Activated T-helper 17 cell treated with anti-CD3 and anti-CD28 coated beads, Interleukin-2, amount 50 U/mL, for 72 hours (primary cell): ENCODE results near the gene SLC4A9. TPM values are rescaled to one million over a fixed set of nuclear protein-coding genes. Genes with fewer than 3 reads are reported as not detected.

Experiments used
- ATAC-seq: fragments of 150-1000 bp; cut with Tn5 transposase; replicated peaks from 2 replicates; pipeline ENCODE4 v1.10.0; 2021; ENCODE audit warnings: mild to moderate bottlenecking, moderate library complexity
- H3K27ac Mint-ChIP-seq: one replicate; pipeline ENCODE4 v1.8.0; 2022; ENCODE audit warnings: mixed read lengths
- H3K27me3 Mint-ChIP-seq: one replicate; pipeline ENCODE4 v1.8.0; 2022; ENCODE audit warnings: mixed read lengths
- H3K36me3 Mint-ChIP-seq: one replicate; pipeline ENCODE4 v1.8.0; 2022; ENCODE audit warnings: low read depth, mild to moderate bottlenecking, mixed read lengths
- H3K4me1 Mint-ChIP-seq: one replicate; pipeline ENCODE4 v1.8.0; 2022; ENCODE audit warnings: mixed read lengths
- H3K4me3 Mint-ChIP-seq: one replicate; pipeline ENCODE4 v1.8.0; 2022; ENCODE audit warnings: mild to moderate bottlenecking, mixed read lengths
- H3K9me3 Mint-ChIP-seq: one replicate; pipeline ENCODE4 v1.8.0; 2022; ENCODE audit warnings: mixed read lengths
- total RNA-seq, 2 donors: library from RNA; stranded (reverse); gene quantifications; one replicate each; pipeline ENCODE4 v1.2.3, GENCODE V29; 2022

SLC4A9 gene
- total RNA-seq, 2 donors from 2014 or later = 0.26 TPM

GRCh38 chr5:140362875-140363630, 3.1 kb downstream of the SLC4A9 start:
- Mint-ChIP-seq H3K36me3 (no peaks in the 10 kb centered on the region), H3K27me3 (no peaks in the 10 kb centered on the region), H3K9me3 (no peaks in the 10 kb centered on the region), H3K4me3 (peak overlapping the region; percentile 80), H3K27ac (peak overlapping the region; percentile 41), H3K4me1 (peaks cover 4% of the 10 kb centered on the region)
- peak; percentile 96 for ATAC-seq

DNA sequence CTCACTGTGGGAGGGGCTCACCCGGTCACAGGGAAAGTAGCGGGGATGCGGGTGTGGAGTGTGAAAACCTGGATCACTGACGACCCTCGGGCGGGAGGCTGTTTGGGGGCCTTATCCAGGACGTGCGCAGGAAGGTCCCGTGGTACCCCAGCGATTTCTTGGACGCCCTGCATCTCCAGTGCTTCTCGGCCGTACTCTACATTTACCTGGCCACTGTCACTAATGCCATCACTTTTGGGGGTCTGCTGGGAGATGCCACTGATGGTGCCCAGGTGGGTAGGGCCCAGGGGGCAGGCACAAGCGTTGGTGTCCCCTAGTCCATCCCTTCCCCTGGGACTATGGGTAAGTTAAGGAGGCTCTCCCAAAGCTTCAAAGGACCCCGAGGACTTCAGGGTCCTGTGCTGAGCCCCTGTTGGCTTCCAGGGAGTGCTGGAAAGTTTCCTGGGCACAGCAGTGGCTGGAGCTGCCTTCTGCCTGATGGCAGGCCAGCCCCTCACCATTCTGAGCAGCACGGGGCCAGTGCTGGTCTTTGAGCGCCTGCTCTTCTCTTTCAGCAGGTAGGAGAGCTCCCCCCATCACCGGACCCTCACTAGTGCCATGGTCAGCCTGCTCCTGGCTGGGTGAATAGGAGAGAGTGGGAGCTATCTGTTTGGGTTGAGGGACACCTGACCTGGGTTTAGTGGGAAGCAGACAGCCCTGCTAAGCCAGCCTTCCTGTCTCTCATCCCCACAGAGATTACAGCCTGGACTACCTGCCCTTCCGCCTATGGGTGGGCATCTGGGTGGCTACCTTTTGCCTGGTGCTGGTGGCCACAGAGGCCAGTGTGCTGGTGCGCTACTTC, 3.9 kb downstream of the SLC4A9 start:
- peak overlapping the region; percentile 41 for H3K27ac Mint-ChIP-seq
- H3K27me3 Mint-ChIP-seq = no peaks in the 10 kb centered on the region
- no peaks in the 10 kb centered on the region for H3K9me3 Mint-ChIP-seq
- no peaks in the 10 kb centered on the region for H3K36me3 Mint-ChIP-seq
- peak overlapping the region; percentile 80 for H3K4me3 Mint-ChIP-seq
- peaks cover 4% of the 10 kb centered on the region for H3K4me1 Mint-ChIP-seq
- ATAC-seq = no peak

DNA sequence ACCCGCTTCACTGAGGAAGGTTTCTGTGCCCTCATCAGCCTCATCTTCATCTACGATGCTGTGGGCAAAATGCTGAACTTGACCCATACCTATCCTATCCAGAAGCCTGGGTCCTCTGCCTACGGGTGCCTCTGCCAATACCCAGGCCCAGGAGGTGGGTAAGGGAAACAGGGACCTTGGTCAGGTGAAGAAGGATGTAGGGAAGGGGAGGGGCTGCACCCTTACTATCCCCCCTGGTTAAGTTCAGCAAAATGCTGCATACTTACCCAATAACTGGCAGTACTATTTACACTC, 4.4 kb downstream of the SLC4A9 start:
- no peak overlapping the region for H3K27ac Mint-ChIP-seq
- H3K4me1 Mint-ChIP-seq = peaks cover 4% of the 10 kb centered on the region

GRCh38 chr5:140365282-140365681, 5.3 kb downstream of the SLC4A9 start:
- Mint-ChIP-seq H3K4me1 (peaks cover 4% of the 10 kb centered on the region), H3K9me3 (no peaks in the 10 kb centered on the region), H3K27me3 (no peaks in the 10 kb centered on the region), H3K4me3 (no peak overlapping the region), H3K27ac (no peak overlapping the region), H3K36me3 (no peaks in the 10 kb centered on the region)
- no peak for ATAC-seq

More for the DNA sequence above, 4.4 kb downstream of the SLC4A9 start:
- H3K27me3 Mint-ChIP-seq = no peaks in the 10 kb centered on the region
- no peaks in the 10 kb centered on the region for H3K9me3 Mint-ChIP-seq
- no peak for ATAC-seq
- no peaks in the 10 kb centered on the region for H3K36me3 Mint-ChIP-seq
- no peak overlapping the region for H3K4me3 Mint-ChIP-seq

DNA sequence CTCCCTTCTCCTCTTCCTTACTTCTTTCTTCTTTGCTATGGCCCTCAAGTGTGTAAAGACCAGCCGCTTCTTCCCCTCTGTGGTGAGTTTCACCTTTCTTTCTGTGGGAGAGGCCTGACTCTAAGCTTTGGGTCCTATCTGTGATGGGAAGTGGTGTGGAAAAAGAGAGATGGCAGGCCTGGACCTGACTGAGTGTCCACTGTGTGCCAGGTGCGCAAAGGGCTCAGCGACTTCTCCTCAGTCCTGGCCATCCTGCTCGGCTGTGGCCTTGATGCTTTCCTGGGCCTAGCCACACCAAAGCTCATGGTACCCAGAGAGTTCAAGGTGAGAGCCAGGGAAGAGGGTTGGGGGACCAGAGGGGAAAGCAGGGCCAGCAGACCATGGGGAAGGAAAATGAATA, 5.9 kb downstream of the SLC4A9 start:
- Mint-ChIP-seq H3K4me1 (peaks cover 4% of the 10 kb centered on the region), H3K9me3 (no peaks in the 10 kb centered on the region), H3K4me3 (no peak overlapping the region), H3K36me3 (no peaks in the 10 kb centered on the region), H3K27me3 (no peaks in the 10 kb centered on the region), H3K27ac (no peak overlapping the region)
- ATAC-seq = no peak

DNA sequence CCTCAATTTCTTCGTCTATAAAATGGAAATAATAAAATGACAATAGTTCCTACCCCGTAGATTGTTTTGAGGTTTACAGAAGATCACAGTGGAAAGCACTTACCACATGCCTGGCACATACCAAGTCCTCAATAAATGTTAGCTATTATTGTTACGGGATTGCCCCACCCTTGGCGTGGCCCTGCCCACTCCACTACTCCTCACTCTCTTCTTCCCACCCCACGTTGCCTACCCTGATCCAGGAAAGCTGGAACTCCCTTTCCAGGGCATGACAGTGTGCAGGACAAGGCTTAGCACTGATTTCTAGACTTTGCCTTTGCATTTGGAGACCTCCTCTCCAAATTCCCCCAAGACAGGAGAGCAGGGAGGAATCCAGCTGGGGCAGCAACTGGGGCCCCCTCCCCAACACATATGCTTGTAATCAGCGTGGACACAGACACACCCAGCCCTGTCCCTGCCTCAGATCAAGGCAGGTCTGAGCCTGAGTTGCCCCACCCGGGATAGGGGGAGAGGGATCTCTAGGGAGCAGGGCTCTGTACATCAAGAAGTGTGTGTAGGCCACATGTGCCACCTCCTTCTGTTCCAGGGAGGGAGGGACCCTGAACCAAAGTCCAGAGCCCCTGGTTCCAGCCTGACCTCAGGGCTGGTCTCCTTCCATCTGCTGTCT, 6.7 kb downstream of the SLC4A9 start:
- no peaks in the 10 kb centered on the region for H3K36me3 Mint-ChIP-seq
- H3K9me3 Mint-ChIP-seq = no peaks in the 10 kb centered on the region
- H3K4me1 Mint-ChIP-seq = peaks cover 4% of the 10 kb centered on the region
- H3K4me3 Mint-ChIP-seq = no peak overlapping the region
- H3K27ac Mint-ChIP-seq = no peak overlapping the region
- H3K27me3 Mint-ChIP-seq = no peaks in the 10 kb centered on the region
- no peak for ATAC-seq

DNA sequence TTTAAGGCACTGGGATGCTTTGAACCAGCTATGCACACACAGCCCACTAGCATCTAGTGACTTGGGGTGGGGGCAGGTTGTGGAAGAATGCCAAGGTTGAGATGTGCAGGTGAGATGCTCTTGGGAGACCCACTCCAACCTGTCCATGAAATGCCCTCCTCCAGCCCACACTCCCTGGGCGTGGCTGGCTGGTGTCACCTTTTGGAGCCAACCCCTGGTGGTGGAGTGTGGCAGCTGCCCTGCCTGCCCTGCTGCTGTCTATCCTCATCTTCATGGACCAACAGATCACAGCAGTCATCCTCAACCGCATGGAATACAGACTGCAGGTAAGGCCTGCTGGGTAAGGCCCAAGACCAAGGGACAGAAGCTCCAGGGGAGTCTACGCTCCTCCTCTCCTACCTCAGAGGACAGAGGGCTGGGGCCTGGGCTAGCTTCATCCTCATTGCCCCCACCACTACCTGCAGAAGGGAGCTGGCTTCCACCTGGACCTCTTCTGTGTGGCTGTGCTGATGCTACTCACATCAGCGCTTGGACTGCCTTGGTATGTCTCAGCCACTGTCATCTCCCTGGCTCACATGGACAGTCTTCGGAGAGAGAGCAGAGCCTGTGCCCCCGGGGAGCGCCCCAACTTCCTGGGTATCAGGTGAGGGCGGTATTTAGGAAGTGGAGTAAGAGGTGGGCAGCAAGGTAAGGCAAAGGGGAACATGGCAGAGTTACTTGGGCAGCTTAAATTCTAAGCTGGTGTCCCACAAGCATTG, 7.4 kb downstream of the SLC4A9 start:
- H3K27ac Mint-ChIP-seq = no peak overlapping the region
- no peaks in the 10 kb centered on the region for H3K9me3 Mint-ChIP-seq
- no peak overlapping the region for H3K4me3 Mint-ChIP-seq
- no peaks in the 10 kb centered on the region for H3K27me3 Mint-ChIP-seq
- no peaks in the 10 kb centered on the region for H3K36me3 Mint-ChIP-seq
- H3K4me1 Mint-ChIP-seq = peaks cover 4% of the 10 kb centered on the region
- no peak for ATAC-seq

GRCh38 chr5:140371356-140372151, 11.6 kb downstream of the SLC4A9 start:
- Mint-ChIP-seq H3K4me1 (peaks cover 4% of the 10 kb centered on the region), H3K36me3 (no peaks in the 10 kb centered on the region), H3K9me3 (no peaks in the 10 kb centered on the region), H3K4me3 (no peak overlapping the region), H3K27ac (no peak overlapping the region), H3K27me3 (no peaks in the 10 kb centered on the region)
- no peak for ATAC-seq

- peak; percentile 64 for ATAC-seq
- no peaks in the 10 kb centered on the region for H3K36me3 Mint-ChIP-seq
- no peaks in the 10 kb centered on the region for H3K9me3 Mint-ChIP-seq
- H3K27me3 Mint-ChIP-seq = no peaks in the 10 kb centered on the region
- peak overlapping the region; percentile 36 for H3K27ac Mint-ChIP-seq
- H3K4me1 Mint-ChIP-seq = peaks cover 4% of the 10 kb centered on the region
- H3K4me3 Mint-ChIP-seq = no peak overlapping the region
These were observed 13.0 kb downstream of the SLC4A9 start for GRCh38 chr5:140372971-140373487.

DNA sequence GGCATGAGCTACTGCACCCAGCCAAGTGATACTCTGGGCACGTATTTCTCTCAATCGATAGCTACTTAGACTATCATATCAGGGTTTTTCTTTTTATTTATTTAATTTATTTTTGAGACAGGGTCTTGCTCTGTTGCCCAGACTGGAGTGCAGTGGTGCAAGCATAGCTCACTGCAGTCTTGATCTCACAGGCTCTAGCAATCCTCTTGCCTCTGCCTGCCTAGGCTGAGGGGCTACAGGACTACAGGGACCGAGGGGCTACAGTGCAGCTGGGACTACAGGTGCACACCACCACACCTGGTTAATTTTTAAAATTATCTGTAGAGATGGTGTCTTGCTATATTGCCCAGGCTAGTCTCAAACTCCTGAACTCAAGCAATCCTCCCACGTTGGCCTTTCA, 21.4 kb downstream of the SLC4A9 start:
- Mint-ChIP-seq H3K9me3 (no peaks in the 10 kb centered on the region), H3K27me3 (no peaks in the 10 kb centered on the region), H3K36me3 (no peaks in the 10 kb centered on the region), H3K4me3 (no peak overlapping the region), H3K27ac (no peak overlapping the region), H3K4me1 (peaks cover 6% of the 10 kb centered on the region)
- ATAC-seq = no peak

DNA sequence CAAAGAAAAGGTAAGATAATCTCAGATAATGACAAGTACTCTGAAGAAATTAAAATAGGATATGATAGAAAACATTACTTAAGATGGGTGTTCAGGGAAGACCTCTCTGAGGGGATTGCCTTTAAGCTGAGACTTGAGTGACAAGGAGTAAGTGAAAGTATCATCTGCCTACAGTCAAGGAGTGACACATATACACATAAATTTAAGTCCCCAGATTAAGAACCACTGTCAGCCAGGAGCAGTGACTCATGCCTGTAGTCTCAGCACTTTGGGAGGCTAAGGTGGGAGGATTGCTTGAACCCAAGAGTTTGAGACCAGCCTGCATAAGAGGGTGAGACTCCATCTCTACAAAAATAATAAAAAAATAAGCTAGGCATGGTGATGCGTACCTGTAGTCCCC, 22.0 kb downstream of the SLC4A9 start:
- Mint-ChIP-seq H3K27me3 (no peaks in the 10 kb centered on the region), H3K9me3 (no peaks in the 10 kb centered on the region), H3K4me3 (no peak overlapping the region), H3K4me1 (peaks cover 6% of the 10 kb centered on the region), H3K27ac (no peak overlapping the region), H3K36me3 (no peaks in the 10 kb centered on the region)
- peak; percentile 99 for ATAC-seq

DNA sequence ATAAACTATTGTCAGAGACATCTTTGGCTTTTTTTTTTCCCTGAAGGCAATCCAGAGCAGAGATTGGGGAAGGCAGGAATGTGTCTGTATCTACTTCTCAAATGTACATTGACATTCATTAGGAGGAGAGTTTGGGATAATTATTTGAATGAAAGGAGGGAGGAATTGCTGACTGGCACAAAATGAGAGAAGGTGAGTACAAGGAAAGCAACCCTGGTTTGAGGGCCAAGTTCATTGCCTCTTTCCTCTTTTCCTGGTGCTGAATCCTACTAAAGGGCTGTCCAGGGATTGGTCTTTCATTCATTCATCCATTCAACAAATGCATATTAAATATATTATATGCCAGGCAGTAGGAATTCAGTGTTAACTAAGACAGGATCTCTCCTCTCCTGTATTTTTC, 22.9 kb downstream of the SLC4A9 start:
- no peak overlapping the region for H3K27ac Mint-ChIP-seq

GRCh38 chr5:140383300-140383699, 23.3 kb downstream of the SLC4A9 start:
- H3K36me3 Mint-ChIP-seq = no peaks in the 10 kb centered on the region

More for the DNA sequence above, 22.9 kb downstream of the SLC4A9 start:
- Mint-ChIP-seq H3K9me3 (no peaks in the 10 kb centered on the region), H3K36me3 (no peaks in the 10 kb centered on the region), H3K4me3 (no peak overlapping the region), H3K4me1 (peaks cover 6% of the 10 kb centered on the region), H3K27me3 (no peaks in the 10 kb centered on the region)
- no peak for ATAC-seq

More at GRCh38 chr5:140383300-140383699, 23.3 kb downstream of the SLC4A9 start:
- ATAC-seq = no peak
- no peak overlapping the region for H3K27ac Mint-ChIP-seq
- peaks cover 6% of the 10 kb centered on the region for H3K4me1 Mint-ChIP-seq
- no peak overlapping the region for H3K4me3 Mint-ChIP-seq
- H3K27me3 Mint-ChIP-seq = no peaks in the 10 kb centered on the region
- no peaks in the 10 kb centered on the region for H3K9me3 Mint-ChIP-seq
